GM11168 (cell line): ENCODE results near the gene GTF3C1.
"Not testable (repeated sequence)": the region's sequence is repeated elsewhere in the genome, so short reads cannot be mapped to it uniquely, and the experiment has no call there.

Experiments used
- in situ Hi-C: fragments of 300-500 bp; cut with MboI; formaldehyde crosslinking; loops from one replicate; pipeline ENCODE4 v1.12.0; 2022; ENCODE audit warnings: low sequenced_read_pairs; ENCODE audit not compliant: unreplicated experiment

GTF3C1 gene

DNA sequence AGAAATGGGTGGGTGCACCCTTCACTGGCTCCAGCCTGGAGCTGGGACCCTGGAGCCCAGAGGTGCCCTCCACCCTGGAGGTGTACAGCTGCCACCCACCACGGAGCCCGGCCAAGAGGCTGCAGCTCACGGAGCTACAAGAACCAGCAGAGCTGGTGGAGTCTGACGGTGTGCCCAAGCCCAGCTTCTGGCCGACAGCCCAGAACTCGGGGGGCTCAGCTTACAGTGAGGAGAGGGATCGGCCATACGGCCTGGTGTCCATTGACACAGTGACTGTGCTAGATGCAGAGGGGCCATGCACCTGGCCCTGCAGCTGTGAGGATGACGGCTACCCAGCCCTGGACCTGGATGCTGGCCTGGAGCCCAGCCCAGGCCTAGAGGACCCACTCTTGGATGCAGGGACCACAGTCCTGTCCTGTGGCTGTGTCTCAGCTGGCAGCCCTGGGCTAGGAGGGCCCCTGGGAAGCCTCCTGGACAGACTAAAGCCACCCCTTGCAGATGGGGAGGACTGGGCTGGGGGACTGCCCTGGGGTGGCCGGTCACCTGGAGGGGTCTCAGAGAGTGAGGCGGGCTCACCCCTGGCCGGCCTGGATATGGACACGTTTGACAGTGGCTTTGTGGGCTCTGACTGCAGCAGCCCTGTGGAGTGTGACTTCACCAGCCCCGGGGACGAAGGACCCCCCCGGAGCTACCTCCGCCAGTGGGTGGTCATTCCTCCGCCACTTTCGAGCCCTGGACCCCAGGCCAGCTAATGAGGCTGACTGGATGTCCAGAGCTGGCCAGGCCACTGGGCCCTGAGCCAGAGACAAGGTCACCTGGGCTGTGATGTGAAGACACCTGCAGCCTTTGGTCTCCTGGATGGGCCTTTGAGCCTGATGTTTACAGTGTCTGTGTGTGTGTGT, 100.9 kb downstream of the GTF3C1 start:
- in situ Hi-C loops, result no loop called here

DNA sequence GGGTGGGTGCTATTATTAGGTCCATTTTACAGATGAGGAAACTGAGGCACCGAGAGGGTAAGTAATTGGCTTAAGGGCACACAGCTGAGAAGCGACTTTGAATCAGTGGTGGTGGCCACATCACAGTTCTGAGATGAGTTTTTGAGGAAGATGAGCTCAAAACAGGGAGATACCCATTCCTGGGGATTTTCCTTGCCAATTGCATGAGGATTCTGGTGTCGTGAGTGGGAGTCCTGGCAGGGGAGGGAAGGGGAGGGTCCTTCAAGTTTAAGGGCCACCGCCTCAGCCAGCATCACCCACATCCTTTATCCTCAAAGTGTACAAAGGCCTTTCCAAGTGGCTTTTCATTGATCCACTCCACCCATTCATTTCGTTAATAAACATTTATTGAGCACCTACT, 102.4 kb downstream of the GTF3C1 start:
- in situ Hi-C loops, result no loop called here

DNA sequence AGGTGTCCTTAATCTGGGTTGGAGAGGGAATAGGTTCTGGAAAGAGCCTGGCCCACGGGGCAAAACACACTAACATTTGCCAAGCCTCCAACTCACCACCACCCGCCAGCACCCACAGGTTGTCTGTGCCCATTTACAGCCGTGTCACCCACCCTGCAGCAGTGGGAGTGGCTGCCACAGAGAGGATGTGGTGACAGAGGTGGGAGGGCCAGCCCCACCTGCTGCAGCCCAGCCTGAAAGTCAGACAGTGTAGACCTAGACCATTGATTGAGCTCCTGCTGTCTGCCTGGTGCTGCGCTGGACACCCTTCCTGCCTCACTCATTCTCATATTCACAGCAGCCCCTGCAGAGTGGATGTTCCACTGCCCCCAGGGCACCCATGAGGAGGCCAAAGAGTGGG, 103.0 kb downstream of the GTF3C1 start:
- in situ Hi-C loops, result no loop called here

DNA sequence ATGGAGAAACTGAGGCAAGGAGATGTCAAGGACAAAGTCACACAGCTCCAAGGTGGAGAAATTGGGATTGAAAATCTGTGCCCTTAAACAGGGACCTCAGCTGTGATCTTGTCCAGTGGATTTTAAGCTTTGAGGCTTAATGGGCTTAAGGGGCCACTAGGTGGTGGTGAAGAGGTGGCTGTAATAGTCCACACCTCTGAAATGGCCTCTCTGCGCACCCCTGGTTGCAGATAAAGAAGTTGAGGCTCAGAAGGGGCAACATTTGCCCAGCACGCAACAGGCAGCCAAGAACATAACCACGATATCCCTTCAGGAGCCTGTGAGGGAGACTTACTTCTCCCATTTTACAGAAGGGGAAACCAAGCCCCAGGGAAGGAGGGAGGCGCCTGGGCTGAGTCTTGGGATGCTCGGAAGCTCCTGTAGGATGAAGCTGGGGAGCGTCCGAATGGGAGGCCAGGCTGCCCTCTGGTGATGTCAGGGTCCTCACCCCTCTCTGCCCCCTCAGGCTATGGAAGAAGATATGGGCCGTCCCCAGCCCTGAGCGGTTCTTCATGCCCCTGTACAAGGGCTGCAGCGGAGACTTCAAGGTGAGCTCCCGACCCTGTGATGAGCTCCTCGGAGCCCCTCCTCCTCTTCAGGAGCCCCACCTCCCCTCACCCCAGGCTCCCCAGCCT, 104.1 kb downstream of the GTF3C1 start:
- in situ Hi-C loops, result no loop called here

DNA sequence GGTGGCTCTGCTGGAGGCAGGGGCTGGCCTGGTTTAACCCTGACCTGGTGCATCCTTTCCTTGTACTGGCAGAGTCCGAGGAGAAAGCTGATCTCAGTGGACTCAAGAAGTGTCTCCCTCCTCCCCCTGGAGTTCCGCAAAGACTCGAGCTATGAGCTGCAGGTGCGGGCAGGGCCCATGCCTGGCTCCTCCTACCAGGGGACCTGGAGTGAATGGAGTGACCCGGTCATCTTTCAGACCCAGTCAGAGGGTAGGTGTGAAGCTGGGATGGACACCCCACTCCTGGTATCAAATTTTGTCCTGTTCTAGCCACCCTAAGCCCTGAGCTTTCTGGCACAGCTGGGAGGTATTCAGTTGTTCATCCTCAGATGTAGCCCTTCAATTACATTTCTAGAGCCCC, 105.2 kb downstream of the GTF3C1 start:
- in situ Hi-C loops, result no loop called here

DNA sequence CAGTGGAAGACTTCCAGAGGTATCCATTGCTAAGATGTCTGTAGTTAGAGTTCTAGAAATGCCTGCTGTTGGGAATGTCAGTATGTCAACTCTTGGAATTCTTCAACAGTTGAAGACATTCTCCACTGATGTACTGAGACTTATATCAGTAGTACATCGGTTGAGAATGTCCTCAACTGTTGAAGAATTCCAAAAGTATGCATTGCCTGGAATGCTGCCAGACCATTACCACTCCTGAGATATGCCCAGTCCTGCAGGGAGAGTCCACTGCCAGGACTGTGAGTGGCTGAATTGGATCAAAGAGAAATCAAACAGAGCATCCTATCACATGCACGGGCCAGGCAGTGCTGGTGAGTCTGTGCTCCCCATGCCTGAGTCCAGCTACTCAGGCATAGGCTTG, 105.7 kb downstream of the GTF3C1 start:
- in situ Hi-C loops, result no loop called here

DNA sequence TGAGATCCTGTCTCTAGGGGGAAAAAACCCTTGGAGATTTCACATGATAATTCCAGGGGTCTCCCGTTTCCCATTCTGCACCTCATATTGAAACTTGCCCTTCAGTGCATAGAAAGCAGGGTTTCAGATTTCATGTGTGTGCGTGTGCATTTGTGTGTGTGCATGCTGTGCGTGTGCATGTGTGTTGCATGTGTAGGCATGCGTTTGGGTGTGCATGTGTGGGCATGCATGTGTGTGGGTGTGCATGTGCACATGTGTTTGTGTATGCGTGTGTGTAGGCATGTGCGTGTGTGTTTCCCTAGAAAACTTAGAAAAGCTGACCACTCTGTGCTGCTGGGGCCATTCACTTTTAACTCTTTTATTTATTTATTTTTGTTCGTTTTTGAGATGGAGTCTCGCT, 107.7 kb downstream of the GTF3C1 start:
- in situ Hi-C loops, result no loop called here

DNA sequence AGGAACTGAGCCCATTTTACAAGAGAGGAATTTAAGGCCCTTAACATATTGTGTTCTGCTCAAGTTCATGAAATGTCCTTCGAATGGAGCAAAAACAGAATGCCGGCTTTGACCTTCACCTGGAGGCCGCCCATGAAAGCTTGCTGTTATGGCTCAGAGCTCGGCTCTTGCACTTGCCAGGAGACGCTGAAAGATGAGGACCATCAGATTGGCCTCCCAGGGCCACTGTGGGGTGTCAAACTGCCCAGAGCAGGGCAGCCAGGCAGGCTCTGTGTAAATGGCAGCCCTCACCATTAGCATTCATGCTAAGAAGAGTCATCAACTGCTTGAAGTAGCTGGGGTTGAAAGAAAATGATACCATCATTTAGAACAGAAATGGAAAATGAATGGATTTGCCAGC, 108.4 kb downstream of the GTF3C1 start:
- in situ Hi-C loops, result no loop called here

DNA sequence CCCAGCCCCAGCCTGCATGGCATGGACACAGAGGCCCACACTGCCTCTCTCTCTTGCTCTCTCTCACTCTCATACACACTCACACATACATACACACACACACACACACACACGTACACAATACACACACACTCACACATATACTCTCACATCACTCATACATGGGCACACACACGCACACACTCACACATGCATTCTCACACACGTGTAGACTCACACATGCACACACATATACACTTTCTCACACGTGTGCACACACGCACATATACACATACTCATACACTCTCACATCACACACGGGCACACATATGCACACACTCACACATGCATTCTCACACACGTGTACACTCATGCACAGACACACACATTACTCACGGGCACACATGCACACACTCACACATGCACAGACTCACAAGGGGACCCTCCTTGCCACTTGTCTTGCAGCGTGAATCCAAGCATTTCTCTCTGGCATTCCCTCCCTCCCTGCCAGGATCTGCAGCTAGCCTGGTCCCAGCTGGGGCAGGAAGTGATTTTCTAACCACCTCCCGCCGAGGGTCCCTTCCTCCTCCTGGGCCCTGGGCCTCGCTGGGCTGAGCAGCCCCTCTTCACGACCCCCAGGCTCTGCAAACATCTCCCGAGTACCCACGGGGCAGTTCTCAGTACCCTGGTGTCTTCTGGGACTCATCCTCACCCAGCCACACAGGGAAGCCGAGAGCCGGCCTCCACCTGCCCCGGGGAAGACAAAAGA, 110.3 kb downstream of the GTF3C1 start:
- in situ Hi-C loops, result no loop called here

DNA sequence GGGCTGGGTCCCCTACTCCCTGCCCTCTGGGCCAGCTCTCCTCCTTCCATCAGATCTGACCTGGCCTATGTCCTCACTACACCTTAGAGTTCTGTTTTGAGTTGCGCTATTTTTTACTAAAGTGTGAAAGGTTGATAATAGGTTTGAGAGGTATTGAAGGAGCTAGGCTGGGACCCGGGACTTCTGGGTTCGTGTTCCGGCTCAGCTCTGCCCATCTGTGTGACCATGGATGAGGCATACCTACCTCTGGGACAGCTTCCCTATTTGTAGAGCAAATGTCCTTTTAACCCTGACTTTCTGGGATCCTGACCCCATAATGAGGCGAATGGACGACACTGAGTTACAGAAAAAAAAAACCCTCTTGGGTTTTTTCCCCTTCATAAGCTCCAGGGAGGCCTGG, 111.8 kb downstream of the GTF3C1 start:
- in situ Hi-C loops, result no loop called here

DNA sequence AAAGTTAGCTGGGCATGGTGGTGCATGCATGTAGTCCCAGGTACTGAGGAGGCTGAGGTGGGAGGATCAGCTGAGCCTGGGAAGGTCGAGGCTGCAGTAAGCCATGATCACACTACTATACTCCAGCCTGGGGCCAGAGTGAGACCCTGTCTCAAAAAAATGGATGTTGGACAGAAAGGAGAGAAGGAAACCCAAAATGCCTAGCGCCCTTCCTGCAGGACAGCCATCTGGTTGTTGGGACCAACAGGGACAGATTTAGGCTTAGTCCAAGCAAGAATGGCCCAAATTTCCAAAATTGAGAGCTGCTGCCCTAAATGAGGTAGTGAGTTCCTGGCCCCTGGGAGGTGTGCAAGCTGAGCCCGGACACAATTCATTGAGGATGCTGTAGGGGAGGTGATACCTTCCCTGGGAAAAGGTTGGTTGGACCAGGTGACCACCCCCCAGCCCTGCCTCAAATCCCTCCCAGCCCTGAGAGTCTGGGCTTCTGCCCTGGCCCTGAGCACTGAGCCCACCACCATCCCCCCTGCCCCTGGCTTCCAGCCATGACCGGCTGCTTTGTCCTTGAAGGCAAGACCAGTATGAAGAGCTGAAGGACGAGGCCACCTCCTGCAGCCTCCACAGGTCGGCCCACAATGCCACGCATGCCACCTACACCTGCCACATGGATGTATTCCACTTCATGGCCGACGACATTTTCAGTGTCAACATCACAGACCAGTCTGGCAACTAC, 112.6 kb downstream of the GTF3C1 start:
- in situ Hi-C loops, result no loop called here

DNA sequence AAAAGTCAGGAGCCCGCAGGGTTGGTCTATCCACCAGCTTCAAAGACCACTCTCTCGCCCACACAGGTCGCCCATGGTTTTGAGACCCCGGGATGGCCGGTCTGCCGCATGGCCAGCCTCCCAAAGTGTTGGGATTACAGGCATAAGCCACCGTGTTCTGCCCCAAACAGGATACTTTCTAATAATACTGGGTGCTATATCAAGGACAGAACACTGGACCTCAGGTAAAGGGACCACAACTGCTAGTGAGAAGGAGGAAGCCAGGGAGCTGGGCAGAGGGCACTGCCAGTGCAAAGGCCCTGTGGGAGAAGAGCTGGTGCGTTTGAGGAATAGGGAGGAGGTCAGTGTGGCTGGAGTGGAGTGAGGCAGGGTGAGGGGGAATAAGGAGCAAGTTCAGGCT, 113.6 kb downstream of the GTF3C1 start:
- in situ Hi-C loops, result no loop called here

DNA sequence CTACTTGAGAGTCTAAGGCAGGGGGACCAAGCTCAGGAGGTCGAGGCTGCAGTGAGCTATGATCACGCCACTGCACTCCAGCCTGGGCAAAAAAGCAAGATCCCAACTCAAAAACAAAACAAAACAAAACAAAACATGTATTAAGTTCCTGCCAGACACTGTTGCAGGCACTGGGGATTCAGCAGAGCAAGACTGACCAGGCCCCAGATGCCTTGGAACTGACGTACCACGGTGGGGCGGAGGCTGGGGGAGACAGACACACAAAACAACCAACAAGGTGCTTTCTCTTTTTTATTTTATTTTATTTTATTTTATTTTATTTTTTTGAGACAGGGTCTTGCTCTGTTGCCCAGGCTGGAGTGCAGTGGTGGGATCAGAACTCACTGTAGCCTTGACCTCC, 114.6 kb downstream of the GTF3C1 start:
- in situ Hi-C loops, result not testable (repeated sequence)

DNA sequence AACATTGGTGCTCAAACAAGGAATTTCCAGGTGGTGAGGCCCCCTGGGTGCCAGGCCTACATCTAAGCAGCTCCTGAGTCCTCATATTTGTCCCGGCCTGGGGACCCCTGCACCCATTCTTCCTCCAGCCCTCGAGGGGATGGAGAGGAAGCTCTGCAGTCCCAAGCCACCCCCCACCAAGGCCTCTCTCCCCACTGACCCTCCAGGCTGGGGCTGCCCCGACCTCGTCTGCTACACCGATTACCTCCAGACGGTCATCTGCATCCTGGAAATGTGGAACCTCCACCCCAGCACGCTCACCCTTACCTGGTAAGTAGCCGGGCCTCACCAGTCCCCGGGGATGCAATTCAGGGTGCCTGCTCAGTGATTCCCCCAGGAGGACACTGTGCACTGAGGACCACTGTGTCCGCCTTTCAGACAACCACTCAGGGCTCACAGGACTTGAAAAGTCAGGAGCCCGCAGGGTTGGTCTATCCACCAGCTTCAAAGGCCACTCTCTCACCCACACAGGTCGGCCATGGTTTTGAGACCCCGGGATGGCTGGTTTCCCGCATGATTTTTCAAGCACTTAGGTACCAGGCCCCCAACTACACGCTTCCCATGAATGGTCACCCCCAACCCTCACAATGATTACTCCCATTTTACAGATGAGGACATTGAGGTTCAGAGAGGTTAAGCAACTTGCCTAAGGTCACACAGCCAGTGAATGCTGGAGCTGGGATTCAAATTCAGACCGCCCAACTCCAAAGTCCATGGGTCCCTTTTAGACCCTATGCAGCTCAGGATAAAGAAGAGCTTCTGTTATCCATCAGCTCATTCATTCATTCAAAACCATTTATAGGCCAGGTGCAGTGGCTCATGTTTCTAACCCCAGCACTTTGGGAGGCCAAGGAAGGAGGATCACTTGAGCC, 115.3 kb downstream of the GTF3C1 start:
- in situ Hi-C loops, result no loop called here

DNA sequence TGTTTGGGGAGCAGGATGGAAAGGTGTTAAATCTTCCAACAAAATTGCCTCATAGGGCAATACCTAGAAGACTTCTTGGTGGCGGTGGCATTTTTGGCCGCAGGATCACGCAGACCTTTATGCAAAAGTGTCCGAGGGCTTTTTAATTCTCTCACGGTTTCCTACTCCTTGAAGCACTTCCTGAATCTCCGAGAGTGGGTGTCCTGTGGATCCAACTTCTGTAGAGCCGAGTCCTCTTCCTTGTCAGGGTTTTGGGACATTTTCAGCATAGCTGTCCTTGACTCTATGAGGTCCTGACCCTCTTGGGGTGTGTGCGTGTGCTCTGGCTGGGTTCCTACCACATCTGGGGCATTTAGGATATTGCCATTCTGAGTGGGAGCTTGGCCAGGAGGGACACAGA, 116.1 kb downstream of the GTF3C1 start:
- in situ Hi-C loops, result no loop called here

DNA sequence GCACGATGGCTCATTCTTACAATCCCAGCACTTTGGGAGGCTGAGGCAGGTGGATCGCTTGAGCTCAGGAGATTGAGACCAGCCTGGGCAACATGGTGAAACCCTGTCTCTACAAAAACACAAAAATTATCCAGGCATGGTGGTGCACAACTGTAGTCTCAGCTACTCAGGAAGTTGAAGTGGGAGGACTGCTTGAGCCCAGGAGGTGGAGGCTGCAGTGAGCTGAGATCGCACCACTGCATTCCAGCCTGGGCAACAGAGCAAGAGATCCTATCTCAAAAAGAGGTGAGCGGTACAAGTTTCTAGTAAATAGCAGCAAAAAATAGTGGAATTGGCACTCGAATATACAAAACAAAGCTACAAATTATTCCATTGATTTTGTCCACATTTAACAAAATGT, 116.5 kb downstream of the GTF3C1 start:
- in situ Hi-C loops, result not testable (repeated sequence)

DNA sequence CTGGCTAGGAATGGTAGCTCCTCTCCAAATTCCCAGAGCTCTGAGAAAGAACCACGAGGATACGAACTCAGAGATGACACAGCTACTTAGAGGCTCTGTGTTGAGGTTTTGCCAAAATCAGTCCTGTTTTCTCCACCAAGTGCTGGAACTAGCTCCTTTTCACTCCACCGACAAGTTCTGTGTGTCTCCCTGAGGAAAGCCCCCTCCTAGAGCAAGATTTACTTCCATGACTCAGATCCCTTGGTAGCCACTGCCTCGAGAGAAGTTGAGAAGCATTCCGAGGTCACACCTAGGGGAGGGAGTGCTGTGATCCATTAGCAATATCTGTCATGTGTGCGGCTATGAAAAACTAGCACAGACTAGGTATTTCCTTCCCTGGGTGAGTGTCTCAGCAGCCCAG, 117.2 kb downstream of the GTF3C1 start:
- in situ Hi-C loops, result no loop called here

DNA sequence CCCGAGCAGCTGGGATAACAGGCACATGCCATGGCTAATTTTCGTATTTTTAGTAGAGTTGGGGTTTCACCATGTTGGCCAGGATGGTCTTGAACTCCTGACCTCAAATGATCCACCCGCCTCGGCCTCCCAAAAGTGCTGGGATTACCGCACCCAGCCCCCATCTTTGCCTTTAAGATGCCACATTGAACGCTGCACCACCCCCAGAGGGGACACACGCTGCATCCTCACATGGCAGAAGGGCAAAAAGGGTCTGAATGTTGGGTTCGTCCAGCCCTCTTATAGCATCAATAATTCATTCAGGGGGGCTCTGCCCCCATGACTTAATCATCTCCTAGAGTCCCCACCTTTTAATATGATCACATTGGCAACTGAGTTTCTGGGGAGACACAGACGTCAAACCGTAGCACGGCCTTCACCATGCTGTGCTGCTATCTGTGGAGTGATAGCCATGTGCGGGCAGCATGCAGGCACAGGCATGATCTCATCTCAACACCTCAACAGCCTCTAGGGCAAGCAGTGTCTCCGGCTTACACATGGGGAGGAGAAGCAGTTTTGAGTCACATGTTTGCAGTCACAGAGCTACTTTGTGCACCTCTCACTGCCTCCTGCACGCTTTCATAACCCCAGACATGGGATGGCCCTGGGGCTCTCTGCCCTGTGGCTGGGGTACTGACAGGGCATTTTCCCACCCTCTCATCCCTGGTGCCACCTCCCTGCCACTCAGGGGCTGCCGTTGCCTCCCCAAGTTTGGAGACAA, 117.8 kb downstream of the GTF3C1 start:
- in situ Hi-C loops, result no loop called here
